ENCODE results near the gene STARD9. TPM values are rescaled to one million over a fixed set of nuclear protein-coding genes. Genes with fewer than 3 reads are reported as not detected.

Gene STARD9
- total and polyA plus RNA-seq, 2 of the 4 experiments (the other 2 are of a cell fraction): 2.0 to 3.2 TPM

- Histone ChIP-seq H2BK15ac (ENCODE audit: low read depth, low read length) (no peak overlapping the region; the same call in 2 of the 3 replicates), H3K4me3 (ENCODE audit: insufficient read depth, low read depth, low read length) (peak overlapping the region; percentile 85), H3K56ac (ENCODE audit: extremely low read depth, insufficient read depth, low read length) (peak overlapping the region; percentile 48), H2BK120ac (ENCODE audit: low read depth, low read length) (no peak overlapping the region), H2AFZ (replicated peaks; ENCODE audit: low read length, poor library complexity) (peak overlapping the region; percentile 96), H4K5ac (ENCODE audit: low read depth, low read length) (peak overlapping the region; percentile 16; the same call in 1 of the 2 replicates), H2AK9ac (replicated peaks; ENCODE audit: low read depth, low read length, poor library complexity) (peak overlapping the region; percentile 97), H4K20me1 (ENCODE audit: insufficient read depth, low read length) (0 out of 2 replicates have a peak, but pooled peaks cover 4% of the 10 kb centered on the region), H3K18ac (ENCODE audit: low read depth, low read length) (peak overlapping the region; percentile 6), H2BK20ac (ENCODE audit: low read depth, low read length) (no peak overlapping the region), H3K23ac (ENCODE audit: low read depth, low read length) (peak overlapping the region; percentile 91; the same call in 1 of the 2 replicates), H3K27ac (ENCODE audit: insufficient read depth, low read length) (peak overlapping the region; percentile 67), H3K79me1 (ENCODE audit: low read depth in 1 of 2, low read length in 2 of 2) (peaks cover 21 to 55% of the 10 kb centered on the region in 2 experiments), H3K4me1 (ENCODE audit: control insufficient read depth, insufficient read depth, low read length) (peaks cover 6% of the 10 kb centered on the region), H3K9me3 (ENCODE audit: control insufficient read depth, insufficient read depth, low read length) (no peaks in the 10 kb centered on the region), H2BK5ac (ENCODE audit: low read depth, low read length, poor library complexity, severe bottlenecking) (peak overlapping the region; percentile 56), H3K27me3 (ENCODE audit: control insufficient read depth, insufficient read depth, low read length) (no peaks in the 10 kb centered on the region), H4K8ac (ENCODE audit: low read depth in 2 of 2, low read length in 2 of 2) (peak overlapping the region in 1 of 2 experiments; percentile 87; a peak in 2 of 4 replicates), H3K4ac (ENCODE audit: low read depth, low read length) (peak overlapping the region; percentile 61), H4K91ac (ENCODE audit: insufficient read depth, low read depth, low read length) (no peak overlapping the region; the same call in 1 of the 2 replicates), H3K9ac (ENCODE audit: low read depth, low read length) (peak overlapping the region; percentile 70), H3K4me2 (ENCODE audit: low read depth, low read length) (peak overlapping the region; percentile 73), H3K14ac (replicated peaks; ENCODE audit: low read depth, low read length) (peak overlapping the region; percentile 76), H2AK5ac (ENCODE audit: low read depth, low read length) (peak overlapping the region; percentile 58; the same call in 1 of the 2 replicates), H3K9me1 (ENCODE audit: insufficient read depth, low read length) (0 out of 2 replicates have a peak, but pooled peaks cover 3% of the 10 kb centered on the region), H3K36me3 (ENCODE audit: control insufficient read depth, insufficient read depth, low read length) (peaks cover 15% of the 10 kb centered on the region)
- POLR2A ChIA-PET (ENCODE audit: unreplicated experiment): no interaction called here
- dilution Hi-C loops (cut with HindIII; ENCODE audit: low sequenced_read_pairs, unreplicated experiment) (no loop called here), in situ Hi-C loops (cut with MboI; ENCODE audit: low sequenced_read_pairs) (no loop called here), intact Hi-C loops (cut with micrococcal nuclease) (loop anchor here (1.0 kb wide), 2 partner anchors 53 to 102 kb away; partner anchors contain the start of gene SNAP23)
- no CpG with 5 or more reads among the region's 9 CpGs for WGBS, 2 experiments (ENCODE audit: extremely low coverage in 2 of 2, insufficient read length in 1 of 2)
- DNase-seq: peak; percentile 55
- no TSS peak for BruUV-seq (replicated peaks)
- ATAC-seq (ENCODE audit: low read depth): peak; percentile 42
- CTCF ChIA-PET: interaction anchor here (0.8 kb wide), 1 partner anchor 9 kb away, joined by 6 read pairs; no protein-coding TSS in a partner anchor
- TF ChIP-seq RFX5 (IDR thresholded peaks at IDR 0.05; ENCODE audit: low read depth, low read length) (peak; percentile 59; the same call in 1 of the 2 replicates), ELK1 (IDR thresholded peaks at IDR 0.05; ENCODE audit: borderline replicate concordance, low read depth, low read length) (no peak)
Observed at GRCh38 chr15:42547918-42548248, 27.5 kb upstream of the STARD9 start.

Measured in IMR-90 (cell line).